Stomach (tissue), 4 donors: ENCODE measurements around the gene CREM.

ENCODE experiments used
- CTCF ChIP-seq, 7 experiments: fragments of 450-650 bp in 4 of 7; fragments of 200-600 bp in 3 of 7; sonication (generic) in 3 of 7; IDR thresholded peaks; one replicate each; pipeline ENCODE4 v1.5.1; 2016 to 2019; ENCODE audit warnings: antibody characterized with exemption in 7 of 7, control low read depth in 2 of 7, mild to moderate bottlenecking in 1 of 7
- POLR2A ChIP-seq, 4 donors: fragments of 450-650 bp; IDR thresholded peaks; one replicate each; pipeline ENCODE4 v1.6.1; 2016; ENCODE audit warnings: antibody characterized with exemption in 4 of 4, control low read depth in 2 of 4, mild to moderate bottlenecking in 1 of 4, moderate library complexity in 1 of 4

- no peak for TF ChIP-seq POLR2A (IDR thresholded peaks at IDR 0.05)
- TF ChIP-seq CTCF (IDR thresholded peaks at IDR 0.05): no peak
These were observed 111.3 kb downstream of the CREM start for GRCh38 chr10:35237766-35238512.
